Heart left ventricle (tissue), 13 donors: ENCODE data around the gene ADAM17.

Source experiments
- POLR2A ChIP-seq, 2 donors: fragments of 450-650 bp; IDR thresholded peaks; one replicate each; pipeline ENCODE4 v1.6.1; 2017; ENCODE audit warnings: antibody characterized with exemption in 2 of 2, mild to moderate bottlenecking in 2 of 2, moderate library complexity in 2 of 2
- TF ChIP-seq, protein P1 (sequence below), 12 donors: fragments of 200-600 bp; sonication (generic) in 4 of 12; IDR thresholded peaks; one replicate each; pipeline versions ENCODE4 v1.5.0 to v1.8.0; 2018 to 2022; ENCODE audit warnings: antibody characterized with exemption in 12 of 12, mild to moderate bottlenecking in 5 of 12
- donor health status: ischemic (EF 13 %, LVEDD 7.1; RV severe dilation, severe dysfunction).
- donor health status: DM: no; HTN: yes; CAD: no.
- donor health status: DM: no; HTN: no; CAD: no.
- donor health status: ischemic (EF 25% LVEDD 6.9; RV normal size, moderate dysfunction).
- donor health status: ischemic (EF 25% LVEDD 5.7; RV mildly dilated, moderate dysfunction).
- donor health status: ischemic (EF 35%, LVEDD 5.7; RV mildly dilated, moderate dysfunction).
- donor health status: nonischemic (EF 11% LVEDD 7.7; RV severe dilation, severe dysfunction).
- donor health status: DM: yes; HTN: yes; CAD: no.
- donor health status: PGD.
- donor health status: ischemic (EF 29% LVEDD 5.4; RV normal size, mild dysfunction).
- donor health status: nonischemic (EF 23%, LVEDD 6.1; RV moderate dilation, normal function).

DNA sequence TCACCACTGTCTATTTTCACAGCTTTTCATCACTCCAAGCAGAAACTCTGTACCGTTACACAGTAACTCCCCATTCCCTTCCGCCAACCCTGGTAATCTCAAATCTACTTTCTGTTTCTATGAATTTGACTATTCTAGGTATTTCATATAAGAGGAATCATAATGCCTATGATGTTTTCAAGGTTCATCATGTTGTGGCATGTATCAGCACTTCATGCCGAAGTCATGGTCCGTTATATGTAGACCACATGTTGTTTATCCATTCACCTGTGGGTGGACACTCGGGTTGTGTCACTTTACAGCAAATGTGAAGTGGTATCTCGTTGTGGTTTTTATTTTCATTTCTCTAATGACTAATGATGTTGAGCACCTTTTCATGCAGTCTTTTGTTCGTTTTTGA lies 110.5 kb downstream of the ADAM17 start:
- TF ChIP-seq, protein P1, sequence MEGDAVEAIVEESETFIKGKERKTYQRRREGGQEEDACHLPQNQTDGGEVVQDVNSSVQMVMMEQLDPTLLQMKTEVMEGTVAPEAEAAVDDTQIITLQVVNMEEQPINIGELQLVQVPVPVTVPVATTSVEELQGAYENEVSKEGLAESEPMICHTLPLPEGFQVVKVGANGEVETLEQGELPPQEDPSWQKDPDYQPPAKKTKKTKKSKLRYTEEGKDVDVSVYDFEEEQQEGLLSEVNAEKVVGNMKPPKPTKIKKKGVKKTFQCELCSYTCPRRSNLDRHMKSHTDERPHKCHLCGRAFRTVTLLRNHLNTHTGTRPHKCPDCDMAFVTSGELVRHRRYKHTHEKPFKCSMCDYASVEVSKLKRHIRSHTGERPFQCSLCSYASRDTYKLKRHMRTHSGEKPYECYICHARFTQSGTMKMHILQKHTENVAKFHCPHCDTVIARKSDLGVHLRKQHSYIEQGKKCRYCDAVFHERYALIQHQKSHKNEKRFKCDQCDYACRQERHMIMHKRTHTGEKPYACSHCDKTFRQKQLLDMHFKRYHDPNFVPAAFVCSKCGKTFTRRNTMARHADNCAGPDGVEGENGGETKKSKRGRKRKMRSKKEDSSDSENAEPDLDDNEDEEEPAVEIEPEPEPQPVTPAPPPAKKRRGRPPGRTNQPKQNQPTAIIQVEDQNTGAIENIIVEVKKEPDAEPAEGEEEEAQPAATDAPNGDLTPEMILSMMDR (IDR thresholded peaks at IDR 0.05), result no peak
- TF ChIP-seq POLR2A (IDR thresholded peaks at IDR 0.05), result no peak
